HEK293 (cell line): ENCODE data around the gene ZNHIT2.

Experiments
- GLI2 ChIP-seq: fragments of 450-650 bp; formaldehyde crosslinking; IDR thresholded peaks from 2 replicates; pipeline ENCODE4; 2017; ENCODE audit warnings: missing biosample characterization, missing genetic modification characterization, low read depth, borderline replicate concordance
- MZF1 ChIP-seq: fragments of 450-650 bp; formaldehyde crosslinking; IDR thresholded peaks from 2 replicates; pipeline ENCODE4 v1.5.1; 2017; ENCODE audit warnings: missing biosample characterization, missing genetic modification characterization, borderline replicate concordance
- SCRT1 ChIP-seq: fragments of 450-650 bp; formaldehyde crosslinking; IDR thresholded peaks from 2 replicates; pipeline ENCODE4 v1.5.1; 2016; ENCODE audit warnings: missing biosample characterization, missing genetic modification characterization, borderline replicate concordance
- ZBTB48 ChIP-seq: fragments of 450-650 bp; formaldehyde crosslinking; IDR thresholded peaks from 2 replicates; pipeline ENCODE4 v1.5.1; 2016; ENCODE audit warnings: missing biosample characterization, missing genetic modification characterization
- ZNF174 ChIP-seq: fragments of 450-650 bp; formaldehyde crosslinking; IDR thresholded peaks from 2 replicates; pipeline ENCODE4 v1.5.0; 2017; ENCODE audit warnings: missing biosample characterization, mild to moderate bottlenecking, missing genetic modification characterization
- ZNF175 ChIP-seq: fragments of 450-650 bp; formaldehyde crosslinking; IDR thresholded peaks from 2 replicates; pipeline ENCODE4 v1.5.1; 2016; ENCODE audit warnings: missing biosample characterization, missing genetic modification characterization
- ZNF184 ChIP-seq: fragments of 450-650 bp; IDR thresholded peaks from 2 replicates; pipeline ENCODE4 v1.5.1; 2018; ENCODE audit warnings: missing biosample characterization, mild to moderate bottlenecking, missing genetic modification characterization
- ZNF202 ChIP-seq: fragments of 450-650 bp; formaldehyde crosslinking; IDR thresholded peaks from 2 replicates; pipeline ENCODE4 v1.5.1; 2016; ENCODE audit warnings: missing biosample characterization, missing genetic modification characterization, borderline replicate concordance
- ZNF223 ChIP-seq: fragments of 450-650 bp; formaldehyde crosslinking; IDR thresholded peaks from 2 replicates; pipeline ENCODE4 v1.5.1; 2016; ENCODE audit warnings: missing biosample characterization, missing genetic modification characterization
- ZNF311 ChIP-seq: fragments of 450-650 bp; formaldehyde crosslinking; IDR thresholded peaks from 2 replicates; pipeline ENCODE4 v1.5.1; 2017; ENCODE audit warnings: missing biosample characterization, missing genetic modification characterization, borderline replicate concordance
- ZNF423 ChIP-seq: fragments of 450-650 bp; formaldehyde crosslinking; IDR thresholded peaks from 2 replicates; pipeline ENCODE4 v1.5.1; 2016; ENCODE audit warnings: missing biosample characterization, missing genetic modification characterization
- ZNF473 ChIP-seq: fragments of 450-650 bp; formaldehyde crosslinking; IDR thresholded peaks from 2 replicates; pipeline ENCODE4 v1.5.1; 2017; ENCODE audit warnings: missing biosample characterization, missing genetic modification characterization
- ZNF510 ChIP-seq: fragments of 450-650 bp; formaldehyde crosslinking; IDR thresholded peaks from 2 replicates; pipeline ENCODE4 v1.5.1; 2018; ENCODE audit warnings: mild to moderate bottlenecking, missing genetic modification characterization, missing biosample characterization; ENCODE audit not compliant: insufficient replicate concordance
- ZNF560 ChIP-seq: fragments of 450-650 bp; formaldehyde crosslinking; IDR thresholded peaks from 2 replicates; pipeline ENCODE4 v1.5.1; 2017; ENCODE audit warnings: missing biosample characterization, missing genetic modification characterization, borderline replicate concordance
- ZNF561 ChIP-seq: fragments of 450-650 bp; IDR thresholded peaks from 2 replicates; pipeline ENCODE4 v1.5.1; 2018; ENCODE audit warnings: missing biosample characterization, missing genetic modification characterization, borderline replicate concordance
- ZNF585B ChIP-seq: fragments of 450-650 bp; formaldehyde crosslinking; IDR thresholded peaks from 2 replicates; pipeline ENCODE4 v1.5.1; 2016; ENCODE audit warnings: missing biosample characterization, missing genetic modification characterization
- ZNF629 ChIP-seq: fragments of 450-650 bp; formaldehyde crosslinking; IDR thresholded peaks from 2 replicates; pipeline ENCODE4 v1.5.1; 2017; ENCODE audit warnings: missing biosample characterization, missing genetic modification characterization
- ZNF76 ChIP-seq: fragments of 450-650 bp; formaldehyde crosslinking; IDR thresholded peaks from 2 replicates; pipeline ENCODE4; 2016; ENCODE audit warnings: low read depth, missing biosample characterization, missing genetic modification characterization, borderline replicate concordance
- TF ChIP-seq, protein P1 (sequence below): fragments of 450-650 bp; formaldehyde crosslinking; IDR thresholded peaks from 2 replicates; pipeline ENCODE4 v1.5.1; 2016; ENCODE audit warnings: missing biosample characterization, missing genetic modification characterization
- TF ChIP-seq, protein P2 (sequence below): fragments of 450-650 bp; formaldehyde crosslinking; IDR thresholded peaks from 2 replicates; pipeline ENCODE4 v1.5.1; 2016; ENCODE audit warnings: missing biosample characterization, missing genetic modification characterization
- TF ChIP-seq, protein P3 (sequence below): fragments of 450-650 bp; formaldehyde crosslinking; IDR thresholded peaks from 2 replicates; pipeline ENCODE4 v1.5.1; 2016; ENCODE audit warnings: missing biosample characterization, missing genetic modification characterization
- TF ChIP-seq, protein P4 (sequence below): fragments of 450-650 bp; formaldehyde crosslinking; IDR thresholded peaks from 2 replicates; pipeline ENCODE4 v1.5.1; 2016; ENCODE audit warnings: missing biosample characterization, missing genetic modification characterization, borderline replicate concordance
- TF ChIP-seq, protein P5 (sequence below): fragments of 450-650 bp; IDR thresholded peaks from 2 replicates; pipeline ENCODE4 v1.5.1; 2018; ENCODE audit warnings: missing biosample characterization, missing genetic modification characterization
- TF ChIP-seq, protein P6 (sequence below): fragments of 450-650 bp; formaldehyde crosslinking; IDR thresholded peaks from 2 replicates; pipeline ENCODE4 v1.5.1; 2017; ENCODE audit warnings: missing biosample characterization, missing genetic modification characterization

ZNHIT2 gene

DNA sequence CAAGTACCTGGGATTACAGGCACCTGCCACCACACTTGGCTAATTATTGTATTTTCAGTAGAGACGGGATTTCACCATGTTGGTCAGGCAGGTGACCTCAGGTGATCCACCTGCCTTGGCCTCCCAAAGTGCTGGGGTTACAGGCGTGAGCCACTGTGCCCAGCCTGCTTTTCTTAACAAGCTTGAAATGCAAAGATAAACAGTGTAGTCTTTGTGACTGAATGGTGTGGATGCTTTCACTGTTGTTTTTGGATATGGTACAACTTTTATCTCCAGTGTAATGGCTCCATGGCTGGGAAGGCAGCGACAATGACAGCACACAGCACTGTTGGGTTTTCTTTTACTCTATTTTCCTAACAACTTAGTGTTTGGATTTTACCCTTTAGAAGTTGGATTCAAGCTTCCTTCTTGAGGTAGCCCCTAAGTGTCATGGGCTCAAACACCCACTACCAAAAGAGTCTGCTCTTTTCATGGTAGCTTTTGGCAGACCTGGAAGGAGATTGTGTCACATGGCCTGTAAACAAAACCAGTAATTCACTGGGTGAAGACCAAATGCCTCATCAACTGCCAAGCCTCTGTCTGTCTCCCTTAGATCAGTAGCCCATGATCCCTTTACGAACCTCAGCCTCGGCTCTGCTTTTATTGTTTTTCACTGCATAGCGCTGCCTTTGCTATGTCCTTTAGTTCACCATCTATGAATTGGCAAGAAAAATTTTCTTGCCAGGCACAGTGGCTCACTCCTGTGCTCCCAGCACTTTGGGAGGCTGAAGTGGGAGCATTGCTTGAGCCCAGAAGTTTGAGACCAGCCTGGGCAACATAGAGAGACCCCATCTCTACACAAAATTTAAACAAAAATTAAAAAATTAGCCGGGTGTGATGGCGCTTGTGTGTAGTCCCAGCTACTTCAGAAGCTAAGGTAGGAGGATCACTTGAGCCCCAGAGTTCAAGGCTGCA lies 15.1 kb downstream of the ZNHIT2 start (continued):
- TF ChIP-seq, protein P1, sequence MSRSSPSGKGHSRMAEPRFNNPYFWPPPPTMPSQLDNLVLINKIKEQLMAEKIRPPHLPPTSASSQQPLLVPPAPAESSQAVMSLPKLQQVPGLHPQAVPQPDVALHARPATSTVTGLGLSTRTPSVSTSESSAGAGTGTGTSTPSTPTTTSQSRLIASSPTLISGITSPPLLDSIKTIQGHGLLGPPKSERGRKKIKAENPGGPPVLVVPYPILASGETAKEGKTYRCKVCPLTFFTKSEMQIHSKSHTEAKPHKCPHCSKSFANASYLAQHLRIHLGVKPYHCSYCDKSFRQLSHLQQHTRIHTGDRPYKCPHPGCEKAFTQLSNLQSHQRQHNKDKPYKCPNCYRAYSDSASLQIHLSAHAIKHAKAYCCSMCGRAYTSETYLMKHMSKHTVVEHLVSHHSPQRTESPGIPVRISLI (tag by site-specific recombination), result no peak
- TF ChIP-seq ZNF585B (tag by site-specific recombination) (no peak), ZNF510 (no peak), ZNF423 (tag by site-specific recombination) (no peak), ZNF223 (tag by site-specific recombination) (no peak), ZNF76 (no peak), ZNF202 (no peak), ZNF473 (tag by site-specific recombination) (no peak), GLI2 (tag by site-specific recombination) (no peak), ZNF629 (tag by site-specific recombination) (peak; percentile 70), ZNF311 (tag by site-specific recombination) (no peak), ZBTB48 (tag by site-specific recombination) (peak; percentile 58; the same call in 1 of the 2 replicates), ZNF175 (tag by site-specific recombination) (no peak), SCRT1 (tag by site-specific recombination) (peak; percentile 60; the same call in 1 of the 2 replicates), ZNF174 (tag by site-specific recombination) (no peak), ZNF561 (tag by site-specific recombination) (0 out of 2 replicates have a peak, but pooled peaks have one; percentile 17), ZNF184 (tag by site-specific recombination) (no peak), ZNF560 (tag by site-specific recombination) (no peak), MZF1 (tag by site-specific recombination) (no peak)
- TF ChIP-seq, protein P2, sequence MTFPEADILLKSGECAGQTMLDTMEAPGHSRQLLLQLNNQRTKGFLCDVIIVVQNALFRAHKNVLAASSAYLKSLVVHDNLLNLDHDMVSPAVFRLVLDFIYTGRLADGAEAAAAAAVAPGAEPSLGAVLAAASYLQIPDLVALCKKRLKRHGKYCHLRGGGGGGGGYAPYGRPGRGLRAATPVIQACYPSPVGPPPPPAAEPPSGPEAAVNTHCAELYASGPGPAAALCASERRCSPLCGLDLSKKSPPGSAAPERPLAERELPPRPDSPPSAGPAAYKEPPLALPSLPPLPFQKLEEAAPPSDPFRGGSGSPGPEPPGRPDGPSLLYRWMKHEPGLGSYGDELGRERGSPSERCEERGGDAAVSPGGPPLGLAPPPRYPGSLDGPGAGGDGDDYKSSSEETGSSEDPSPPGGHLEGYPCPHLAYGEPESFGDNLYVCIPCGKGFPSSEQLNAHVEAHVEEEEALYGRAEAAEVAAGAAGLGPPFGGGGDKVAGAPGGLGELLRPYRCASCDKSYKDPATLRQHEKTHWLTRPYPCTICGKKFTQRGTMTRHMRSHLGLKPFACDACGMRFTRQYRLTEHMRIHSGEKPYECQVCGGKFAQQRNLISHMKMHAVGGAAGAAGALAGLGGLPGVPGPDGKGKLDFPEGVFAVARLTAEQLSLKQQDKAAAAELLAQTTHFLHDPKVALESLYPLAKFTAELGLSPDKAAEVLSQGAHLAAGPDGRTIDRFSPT, result no peak
- TF ChIP-seq, protein P3, sequence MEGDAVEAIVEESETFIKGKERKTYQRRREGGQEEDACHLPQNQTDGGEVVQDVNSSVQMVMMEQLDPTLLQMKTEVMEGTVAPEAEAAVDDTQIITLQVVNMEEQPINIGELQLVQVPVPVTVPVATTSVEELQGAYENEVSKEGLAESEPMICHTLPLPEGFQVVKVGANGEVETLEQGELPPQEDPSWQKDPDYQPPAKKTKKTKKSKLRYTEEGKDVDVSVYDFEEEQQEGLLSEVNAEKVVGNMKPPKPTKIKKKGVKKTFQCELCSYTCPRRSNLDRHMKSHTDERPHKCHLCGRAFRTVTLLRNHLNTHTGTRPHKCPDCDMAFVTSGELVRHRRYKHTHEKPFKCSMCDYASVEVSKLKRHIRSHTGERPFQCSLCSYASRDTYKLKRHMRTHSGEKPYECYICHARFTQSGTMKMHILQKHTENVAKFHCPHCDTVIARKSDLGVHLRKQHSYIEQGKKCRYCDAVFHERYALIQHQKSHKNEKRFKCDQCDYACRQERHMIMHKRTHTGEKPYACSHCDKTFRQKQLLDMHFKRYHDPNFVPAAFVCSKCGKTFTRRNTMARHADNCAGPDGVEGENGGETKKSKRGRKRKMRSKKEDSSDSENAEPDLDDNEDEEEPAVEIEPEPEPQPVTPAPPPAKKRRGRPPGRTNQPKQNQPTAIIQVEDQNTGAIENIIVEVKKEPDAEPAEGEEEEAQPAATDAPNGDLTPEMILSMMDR, result no peak
- TF ChIP-seq, protein P4, sequence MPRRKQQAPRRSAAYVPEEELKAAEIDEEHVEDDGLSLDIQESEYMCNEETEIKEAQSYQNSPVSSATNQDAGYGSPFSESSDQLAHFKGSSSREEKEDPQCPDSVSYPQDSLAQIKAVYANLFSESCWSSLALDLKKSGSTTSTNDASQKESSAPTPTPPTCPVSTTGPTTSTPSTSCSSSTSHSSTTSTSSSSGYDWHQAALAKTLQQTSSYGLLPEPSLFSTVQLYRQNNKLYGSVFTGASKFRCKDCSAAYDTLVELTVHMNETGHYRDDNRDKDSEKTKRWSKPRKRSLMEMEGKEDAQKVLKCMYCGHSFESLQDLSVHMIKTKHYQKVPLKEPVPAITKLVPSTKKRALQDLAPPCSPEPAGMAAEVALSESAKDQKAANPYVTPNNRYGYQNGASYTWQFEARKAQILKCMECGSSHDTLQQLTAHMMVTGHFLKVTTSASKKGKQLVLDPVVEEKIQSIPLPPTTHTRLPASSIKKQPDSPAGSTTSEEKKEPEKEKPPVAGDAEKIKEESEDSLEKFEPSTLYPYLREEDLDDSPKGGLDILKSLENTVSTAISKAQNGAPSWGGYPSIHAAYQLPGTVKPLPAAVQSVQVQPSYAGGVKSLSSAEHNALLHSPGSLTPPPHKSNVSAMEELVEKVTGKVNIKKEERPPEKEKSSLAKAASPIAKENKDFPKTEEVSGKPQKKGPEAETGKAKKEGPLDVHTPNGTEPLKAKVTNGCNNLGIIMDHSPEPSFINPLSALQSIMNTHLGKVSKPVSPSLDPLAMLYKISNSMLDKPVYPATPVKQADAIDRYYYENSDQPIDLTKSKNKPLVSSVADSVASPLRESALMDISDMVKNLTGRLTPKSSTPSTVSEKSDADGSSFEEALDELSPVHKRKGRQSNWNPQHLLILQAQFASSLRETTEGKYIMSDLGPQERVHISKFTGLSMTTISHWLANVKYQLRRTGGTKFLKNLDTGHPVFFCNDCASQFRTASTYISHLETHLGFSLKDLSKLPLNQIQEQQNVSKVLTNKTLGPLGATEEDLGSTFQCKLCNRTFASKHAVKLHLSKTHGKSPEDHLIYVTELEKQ (tag by site-specific recombination), result peak; percentile 36; the same call in 1 of the 2 replicates
- TF ChIP-seq, protein P5, sequence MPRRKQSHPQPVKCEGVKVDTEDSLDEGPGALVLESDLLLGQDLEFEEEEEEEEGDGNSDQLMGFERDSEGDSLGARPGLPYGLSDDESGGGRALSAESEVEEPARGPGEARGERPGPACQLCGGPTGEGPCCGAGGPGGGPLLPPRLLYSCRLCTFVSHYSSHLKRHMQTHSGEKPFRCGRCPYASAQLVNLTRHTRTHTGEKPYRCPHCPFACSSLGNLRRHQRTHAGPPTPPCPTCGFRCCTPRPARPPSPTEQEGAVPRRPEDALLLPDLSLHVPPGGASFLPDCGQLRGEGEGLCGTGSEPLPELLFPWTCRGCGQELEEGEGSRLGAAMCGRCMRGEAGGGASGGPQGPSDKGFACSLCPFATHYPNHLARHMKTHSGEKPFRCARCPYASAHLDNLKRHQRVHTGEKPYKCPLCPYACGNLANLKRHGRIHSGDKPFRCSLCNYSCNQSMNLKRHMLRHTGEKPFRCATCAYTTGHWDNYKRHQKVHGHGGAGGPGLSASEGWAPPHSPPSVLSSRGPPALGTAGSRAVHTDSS (tag by site-specific recombination), result no peak
- TF ChIP-seq, protein P6, sequence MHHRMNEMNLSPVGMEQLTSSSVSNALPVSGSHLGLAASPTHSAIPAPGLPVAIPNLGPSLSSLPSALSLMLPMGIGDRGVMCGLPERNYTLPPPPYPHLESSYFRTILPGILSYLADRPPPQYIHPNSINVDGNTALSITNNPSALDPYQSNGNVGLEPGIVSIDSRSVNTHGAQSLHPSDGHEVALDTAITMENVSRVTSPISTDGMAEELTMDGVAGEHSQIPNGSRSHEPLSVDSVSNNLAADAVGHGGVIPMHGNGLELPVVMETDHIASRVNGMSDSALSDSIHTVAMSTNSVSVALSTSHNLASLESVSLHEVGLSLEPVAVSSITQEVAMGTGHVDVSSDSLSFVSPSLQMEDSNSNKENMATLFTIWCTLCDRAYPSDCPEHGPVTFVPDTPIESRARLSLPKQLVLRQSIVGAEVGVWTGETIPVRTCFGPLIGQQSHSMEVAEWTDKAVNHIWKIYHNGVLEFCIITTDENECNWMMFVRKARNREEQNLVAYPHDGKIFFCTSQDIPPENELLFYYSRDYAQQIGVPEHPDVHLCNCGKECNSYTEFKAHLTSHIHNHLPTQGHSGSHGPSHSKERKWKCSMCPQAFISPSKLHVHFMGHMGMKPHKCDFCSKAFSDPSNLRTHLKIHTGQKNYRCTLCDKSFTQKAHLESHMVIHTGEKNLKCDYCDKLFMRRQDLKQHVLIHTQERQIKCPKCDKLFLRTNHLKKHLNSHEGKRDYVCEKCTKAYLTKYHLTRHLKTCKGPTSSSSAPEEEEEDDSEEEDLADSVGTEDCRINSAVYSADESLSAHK (tag by site-specific recombination), result peak; percentile 30; the same call in 1 of the 2 replicates
